Natural killer cell (primary cell): ENCODE results near the gene KCNJ10. TPM values are rescaled to one million over a fixed set of nuclear protein-coding genes. Genes with fewer than 3 reads are reported as not detected.
A peak's percentile ranks its signal among the peaks of the same experiment; 100 is the strongest.

ENCODE experiments used
- ATAC-seq, 3 donors: fragments of 150-1000 bp in 2 of 3; fragments of 200-7000 bp in 1 of 3; cut with Tn5 transposase; 1 replicate in 1 of 3; 2 replicates in 2 of 3; pipeline ENCODE4 v1.10.0; 2021; ENCODE audit warnings: mild to moderate bottlenecking in 2 of 3, moderate library complexity in 2 of 3
- DNase-seq, 2 donors: peaks; one replicate each; pipeline versions ENCODE4 v3.0.0 to v3.0.0-alpha.2; 2013 to 2021; ENCODE audit warnings: mixed read lengths in 1 of 2
- H3K27ac ChIP-seq: one replicate; pipeline ENCODE4 v1.5.1; 2013; ENCODE audit warnings: mild to moderate bottlenecking, low read length
- H3K27me3 ChIP-seq: one replicate; pipeline ENCODE4 v1.6.1; 2013; ENCODE audit warnings: low read length; ENCODE audit not compliant: control insufficient read depth, insufficient read depth
- H3K36me3 ChIP-seq: one replicate; pipeline ENCODE4 v1.6.1; 2013; ENCODE audit warnings: low read length; ENCODE audit not compliant: control insufficient read depth, insufficient read depth
- H3K4me1 ChIP-seq: one replicate; pipeline ENCODE4 v1.6.1; 2013; ENCODE audit warnings: low read length; ENCODE audit not compliant: control insufficient read depth, insufficient read depth
- H3K4me3 ChIP-seq: one replicate; pipeline ENCODE4 v1.5.1; 2013; ENCODE audit warnings: low read length
- H3K9me3 ChIP-seq: one replicate; pipeline ENCODE4 v1.6.1; 2013; ENCODE audit warnings: low read length; ENCODE audit not compliant: control insufficient read depth, insufficient read depth
- H3K27ac Mint-ChIP-seq, 2 donors: one replicate each; pipeline ENCODE4 v1.8.0; 2022; ENCODE audit warnings: mild to moderate bottlenecking in 2 of 2, mixed read lengths in 2 of 2, moderate library complexity in 1 of 2
- H3K27me3 Mint-ChIP-seq, 2 donors: one replicate each; pipeline ENCODE4 v1.8.0; 2022; ENCODE audit warnings: low read depth in 2 of 2, mixed read lengths in 2 of 2
- H3K36me3 Mint-ChIP-seq: one replicate; pipeline ENCODE4 v1.8.0; 2022; ENCODE audit warnings: mixed read lengths
- H3K4me1 Mint-ChIP-seq, 2 donors: one replicate each; pipeline ENCODE4 v1.8.0; 2022; ENCODE audit warnings: mixed read lengths in 2 of 2
- H3K4me3 Mint-ChIP-seq: one replicate; pipeline ENCODE4 v1.8.0; 2022; ENCODE audit warnings: mild to moderate bottlenecking, moderate library complexity, mixed read lengths
- H3K9me3 Mint-ChIP-seq, 2 donors: one replicate each; pipeline ENCODE4 v1.8.0; 2022; ENCODE audit warnings: mixed read lengths in 2 of 2
- CTCF ChIP-seq: fragments of 200-600 bp; IDR thresholded peaks from one replicate; pipeline ENCODE4 v1.8.0; 2022; ENCODE audit warnings: antibody characterized with exemption
- WGBS: methylation state at CpG from one replicate; pipeline ENCODE4 v1.1.7; 2013; ENCODE audit warnings: missing lambda C conversion rate; ENCODE audit not compliant: insufficient coverage; 5-methylcytosine and 5-hydroxymethylcytosine counted together
- intact Hi-C: fragments of 100-400 bp; cut with micrococcal nuclease; formaldehyde crosslinking; loops from one replicate; pipeline ENCODE4 v1.14.2; 2022
- total RNA-seq, 4 donors: library from RNA; stranded (reverse); fragments of 120-200 nt in 1 of 4; gene quantifications; one replicate each; pipeline versions ENCODE4 v1.2.3 to v1.2.4, GENCODE V29; 2013 to 2022

Gene KCNJ10
- total RNA-seq, 3 donors from 2014 or later (not counting 1 experiment from before 2014, with no cell fraction given): not detected

- DNase-seq (peak; percentile 89 to 97), ATAC-seq (peak; percentile 85 to 93 (median 88))
- intact Hi-C loops: loop anchor here (2.0 kb wide), 1 partner anchor 14 kb away; no protein-coding TSS in a partner anchor
- H3K4me3 Mint-ChIP-seq: peak overlapping the region; percentile 78
- no peaks in the 10 kb centered on the region for H3K9me3 ChIP-seq
- no peaks in the 10 kb centered on the region for H3K27me3 ChIP-seq
- TF ChIP-seq CTCF: no peak
- H3K27ac ChIP-seq: peak overlapping the region; percentile 87
- H3K36me3 ChIP-seq: peaks cover 6% of the 10 kb centered on the region
- no peaks in the 10 kb centered on the region for H3K36me3 Mint-ChIP-seq
- H3K27me3 Mint-ChIP-seq: peaks cover 0 to 2% of the 10 kb centered on the region in 2 donors
- H3K27ac Mint-ChIP-seq: peak overlapping the region; percentile 84 to 89
- H3K4me1 Mint-ChIP-seq: peaks cover 39 to 56% of the 10 kb centered on the region in 2 donors
- H3K4me3 ChIP-seq: peak overlapping the region; percentile 39
- WGBS: 3% methylated on average over 32 of the region's 40 CpGs
- H3K9me3 Mint-ChIP-seq: no peaks in the 10 kb centered on the region
- peaks cover 45% of the 10 kb centered on the region for H3K4me1 ChIP-seq
Measured at GRCh38 chr1:160098852-160099561, 29.0 kb upstream of the KCNJ10 start.

GRCh38 chr1:160097911-160098851 is 28.2 kb upstream of the KCNJ10 start, which contains the start of gene IGSF8:
TSS of gene IGSF8 (minus strand) at chr1:160098619. CDS start at chr1:160098472, 147 bp downstream.
- Mint-ChIP-seq H3K36me3 (no peaks in the 10 kb centered on the region), H3K27ac (peak within 1 kb of the TSS; percentile 84 to 89), H3K9me3 (no peaks in the 10 kb centered on the region), H3K4me3 (peak within 1 kb of the TSS; percentile 95), H3K4me1 (peaks cover 36 to 56% of the 10 kb centered on the region in 2 donors), H3K27me3 (peaks cover 0 to 2% of the 10 kb centered on the region in 2 donors)
- no peak for TF ChIP-seq CTCF
- peak; percentile 81 to 95 for DNase-seq
- H3K27me3 ChIP-seq: no peaks in the 10 kb centered on the region
- H3K9me3 ChIP-seq: no peaks in the 10 kb centered on the region
- peaks cover 43% of the 10 kb centered on the region for H3K4me1 ChIP-seq
- peak; percentile 59 to 83 (median 69) for ATAC-seq
- 3% methylated on average over 62 of the region's 64 CpGs for WGBS
- H3K4me3 ChIP-seq: peak within 1 kb of the TSS; percentile 77
- H3K27ac ChIP-seq: peak within 1 kb of the TSS; percentile 87
- peaks cover 12% of the 10 kb centered on the region for H3K36me3 ChIP-seq
- intact Hi-C loops: loop anchor here (2.0 kb wide), 1 partner anchor 13 kb away; no protein-coding TSS in a partner anchor

DNA sequence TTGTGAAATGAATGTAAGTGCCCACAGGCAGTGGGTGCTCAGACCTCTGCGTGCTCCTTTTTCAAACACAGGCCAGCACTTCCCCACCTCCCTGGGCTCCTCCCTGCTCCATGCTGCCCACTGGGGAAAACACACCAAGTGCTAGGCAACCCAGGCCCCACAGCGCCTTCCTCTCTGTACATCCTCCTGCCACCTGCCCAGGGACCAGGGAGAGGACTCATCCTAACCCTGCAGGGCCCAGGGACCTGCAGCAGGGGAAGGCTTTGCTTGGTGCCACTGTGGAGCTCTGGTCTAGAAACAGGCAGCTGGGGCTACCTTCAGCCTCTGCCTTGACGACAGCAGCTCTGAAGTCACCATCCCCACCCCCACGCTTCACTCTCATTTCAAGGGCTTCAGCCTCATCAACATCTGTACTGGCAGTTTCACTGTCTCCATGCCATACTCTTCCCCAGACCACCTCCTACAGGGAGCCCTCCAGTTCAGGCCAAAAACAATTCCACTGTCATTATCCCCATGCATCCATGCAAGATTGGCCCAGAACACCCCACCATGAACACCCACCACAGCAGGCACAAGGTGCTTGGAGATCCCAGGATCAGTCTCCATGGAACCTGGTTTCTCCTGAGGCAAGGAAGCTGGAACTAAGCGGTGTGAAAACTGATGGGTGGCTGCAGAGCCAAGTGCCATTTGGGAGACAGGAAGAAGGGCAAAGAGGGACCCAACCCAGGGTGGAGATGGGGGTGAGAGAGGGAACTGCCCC is 27.4 kb upstream of the KCNJ10 start:
- Mint-ChIP-seq H3K27me3 (no peaks in the 10 kb centered on the region), H3K27ac (peak overlapping the region; percentile 83 to 89), H3K4me3 (peak overlapping the region; percentile 95), H3K9me3 (no peaks in the 10 kb centered on the region), H3K36me3 (no peaks in the 10 kb centered on the region), H3K4me1 (peaks cover 29 to 49% of the 10 kb centered on the region in 2 donors)
- DNase-seq: peak in 1 of 2 donors; percentile 44
- Histone ChIP-seq H3K4me1 (peaks cover 35% of the 10 kb centered on the region), H3K27me3 (no peaks in the 10 kb centered on the region), H3K27ac (no peak overlapping the region), H3K9me3 (no peaks in the 10 kb centered on the region), H3K36me3 (peaks cover 17% of the 10 kb centered on the region), H3K4me3 (peak overlapping the region; percentile 77)
- TF ChIP-seq CTCF: no peak
- intact Hi-C loops: no loop called here
- no peak for ATAC-seq
- WGBS: 84% methylated on average over 5 of the region's 5 CpGs
